ENCODE results near the gene CHM. TPM values are rescaled to one million over a fixed set of nuclear protein-coding genes. Genes with fewer than 3 reads are reported as not detected.

Gene CHM
- total RNA-seq, 1 donor from 2014 or later: 13.7 TPM

DNA sequence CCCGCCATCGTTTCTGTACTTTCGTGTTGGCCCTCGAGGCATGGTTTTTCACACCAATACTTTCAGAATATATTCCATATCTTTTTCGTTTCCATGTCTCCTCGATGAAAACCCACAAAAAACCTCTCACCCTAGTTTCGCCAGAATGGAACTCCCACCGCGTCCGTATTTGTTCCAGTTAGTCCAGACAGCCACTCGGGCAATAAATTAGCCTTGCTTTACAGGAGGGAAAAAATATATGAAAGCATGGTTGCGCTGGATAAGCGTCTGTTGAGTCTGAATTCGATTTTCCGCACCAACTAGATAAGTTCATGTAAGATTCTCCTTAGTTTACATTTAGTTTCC lies 550 bp upstream of the CHM start:
- Histone ChIP-seq H3K36me3 (ENCODE audit: control insufficient read depth, insufficient read depth, low read length) (no peaks in the 10 kb centered on the region), H3K27me3 (ENCODE audit: control insufficient read depth, insufficient read depth, low read length) (no peaks in the 10 kb centered on the region), H3K4me3 (ENCODE audit: low read depth, low read length) (peak overlapping the region; percentile 56)
- DNase-seq (ENCODE audit: low read depth) (no peak), FAIRE-seq (no peak)
- TF ChIP-seq, protein P1, sequence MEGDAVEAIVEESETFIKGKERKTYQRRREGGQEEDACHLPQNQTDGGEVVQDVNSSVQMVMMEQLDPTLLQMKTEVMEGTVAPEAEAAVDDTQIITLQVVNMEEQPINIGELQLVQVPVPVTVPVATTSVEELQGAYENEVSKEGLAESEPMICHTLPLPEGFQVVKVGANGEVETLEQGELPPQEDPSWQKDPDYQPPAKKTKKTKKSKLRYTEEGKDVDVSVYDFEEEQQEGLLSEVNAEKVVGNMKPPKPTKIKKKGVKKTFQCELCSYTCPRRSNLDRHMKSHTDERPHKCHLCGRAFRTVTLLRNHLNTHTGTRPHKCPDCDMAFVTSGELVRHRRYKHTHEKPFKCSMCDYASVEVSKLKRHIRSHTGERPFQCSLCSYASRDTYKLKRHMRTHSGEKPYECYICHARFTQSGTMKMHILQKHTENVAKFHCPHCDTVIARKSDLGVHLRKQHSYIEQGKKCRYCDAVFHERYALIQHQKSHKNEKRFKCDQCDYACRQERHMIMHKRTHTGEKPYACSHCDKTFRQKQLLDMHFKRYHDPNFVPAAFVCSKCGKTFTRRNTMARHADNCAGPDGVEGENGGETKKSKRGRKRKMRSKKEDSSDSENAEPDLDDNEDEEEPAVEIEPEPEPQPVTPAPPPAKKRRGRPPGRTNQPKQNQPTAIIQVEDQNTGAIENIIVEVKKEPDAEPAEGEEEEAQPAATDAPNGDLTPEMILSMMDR (IDR thresholded peaks at IDR 0.05; ENCODE audit: insufficient read depth, low read length, severe bottlenecking): no peak

DNA sequence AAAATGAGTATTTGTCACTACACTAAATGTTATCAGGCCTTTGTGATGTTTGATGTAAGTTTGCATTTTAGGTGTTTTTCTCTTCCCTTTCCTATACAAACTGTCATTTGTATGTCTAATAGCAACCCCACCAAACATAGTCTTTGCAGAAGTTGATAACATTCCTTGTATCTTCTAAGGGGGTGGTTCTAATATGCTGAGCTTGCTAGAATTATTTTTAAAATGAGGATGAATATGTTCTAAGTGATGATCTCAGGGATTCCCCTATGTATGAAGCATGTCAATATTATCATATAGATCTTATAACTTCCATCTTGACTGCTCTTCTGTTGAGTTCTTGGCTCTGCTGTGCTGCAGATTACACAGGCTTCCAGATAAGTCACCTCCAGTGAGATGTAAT lies 3.1 kb downstream of the CHM start:
- FAIRE-seq (no peak), DNase-seq (ENCODE audit: low read depth) (no peak)
- no peaks in the 10 kb centered on the region for H3K36me3 ChIP-seq (ENCODE audit: control insufficient read depth, insufficient read depth, low read length)
- TF ChIP-seq, protein P1 (IDR thresholded peaks at IDR 0.05; ENCODE audit: insufficient read depth, low read length, severe bottlenecking): no peak
- no peak overlapping the region for H3K4me3 ChIP-seq (ENCODE audit: low read depth, low read length)
- no peaks in the 10 kb centered on the region for H3K27me3 ChIP-seq (ENCODE audit: control insufficient read depth, insufficient read depth, low read length)

- Histone ChIP-seq H3K4me3 (ENCODE audit: low read depth, low read length) (no peak overlapping the region), H3K36me3 (ENCODE audit: control insufficient read depth, insufficient read depth, low read length) (no peaks in the 10 kb centered on the region), H3K27me3 (ENCODE audit: control insufficient read depth, insufficient read depth, low read length) (no peaks in the 10 kb centered on the region)
- DNase-seq (ENCODE audit: low read depth) (no peak), FAIRE-seq (peak; percentile 36)
- TF ChIP-seq, protein P1 (IDR thresholded peaks at IDR 0.05; ENCODE audit: insufficient read depth, low read length, severe bottlenecking): no peak
These were observed 7.5 kb downstream of the CHM start for GRCh38 chrX:86039625-86040568.

DNA sequence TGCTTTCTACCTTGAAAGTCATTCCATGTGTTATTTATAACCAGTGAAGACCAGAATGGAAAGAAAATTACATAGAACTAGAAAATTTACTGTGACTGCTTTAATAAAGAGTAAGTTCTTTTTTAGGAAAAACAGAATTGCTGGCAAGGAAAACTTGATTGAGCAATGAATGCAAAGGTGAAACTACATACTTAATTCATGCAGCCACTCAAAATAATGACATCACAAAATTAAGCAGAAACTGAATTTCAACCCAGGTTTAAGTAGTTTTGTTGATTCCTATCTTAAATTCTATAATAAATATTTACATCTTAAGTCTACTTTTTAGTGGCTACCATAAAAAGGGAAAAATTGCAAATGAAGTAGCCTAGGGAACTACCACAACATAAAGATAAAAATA lies 14.0 kb downstream of the CHM start:
- TF ChIP-seq, protein P1 (IDR thresholded peaks at IDR 0.05; ENCODE audit: insufficient read depth, low read length, severe bottlenecking): no peak
- DNase-seq (ENCODE audit: low read depth) (no peak), FAIRE-seq (no peak)
- Histone ChIP-seq H3K36me3 (ENCODE audit: control insufficient read depth, insufficient read depth, low read length) (no peaks in the 10 kb centered on the region), H3K27me3 (ENCODE audit: control insufficient read depth, insufficient read depth, low read length) (no peaks in the 10 kb centered on the region), H3K4me3 (ENCODE audit: low read depth, low read length) (no peak overlapping the region)

GRCh38 chrX:86028681-86029080 lies 18.7 kb downstream of the CHM start:
- no peaks in the 10 kb centered on the region for H3K27me3 ChIP-seq (ENCODE audit: control insufficient read depth, insufficient read depth, low read length)
- TF ChIP-seq, protein P1 (IDR thresholded peaks at IDR 0.05; ENCODE audit: insufficient read depth, low read length, severe bottlenecking): no peak
- no peak for DNase-seq (ENCODE audit: low read depth)
- no peaks in the 10 kb centered on the region for H3K36me3 ChIP-seq (ENCODE audit: control insufficient read depth, insufficient read depth, low read length)
- no peak overlapping the region for H3K4me3 ChIP-seq (ENCODE audit: low read depth, low read length)
- no peak for FAIRE-seq
